ENCODE results near the gene ERCC4.

Gene ERCC4

DNA sequence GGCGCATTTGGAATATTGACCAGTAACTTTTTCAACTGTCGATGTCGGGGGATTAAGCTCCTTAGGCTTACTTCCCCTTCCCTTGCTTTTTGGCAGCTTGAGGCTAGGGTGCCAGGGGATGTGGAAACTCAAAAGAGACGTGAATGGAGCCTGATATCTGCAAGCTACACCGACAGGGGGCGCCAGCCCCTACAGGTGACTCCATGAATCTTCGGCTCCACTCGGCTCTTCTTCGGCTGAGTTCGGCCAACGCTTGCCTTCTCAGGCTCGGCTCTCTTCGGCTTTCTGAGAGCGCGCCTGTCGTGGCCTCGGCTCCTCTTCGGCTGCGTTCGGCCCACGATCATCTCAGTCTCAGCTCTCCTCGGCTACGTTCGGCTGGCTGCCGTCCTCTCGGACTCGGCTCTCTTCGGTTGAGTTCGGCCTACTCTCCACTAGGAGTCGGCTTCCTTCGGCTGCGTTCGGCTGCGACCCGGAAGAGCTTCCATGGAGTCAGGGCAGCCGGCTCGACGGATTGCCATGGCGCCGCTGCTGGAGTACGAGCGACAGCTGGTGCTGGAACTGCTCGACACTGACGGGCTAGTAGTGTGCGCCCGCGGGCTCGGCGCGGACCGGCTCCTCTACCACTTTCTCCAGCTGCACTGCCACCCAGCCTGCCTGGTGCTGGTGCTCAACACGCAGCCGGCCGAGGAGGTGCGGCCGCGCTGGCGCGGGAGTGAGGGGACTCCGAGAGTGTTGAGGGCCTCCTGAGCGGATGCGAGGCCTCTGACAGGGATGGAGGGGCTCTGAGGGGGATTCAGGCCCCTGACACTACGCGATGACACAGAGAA lies at the start of gene ERCC4 (continued):
- TF ChIP-seq MZF1 (tag by site-specific recombination; IDR thresholded peaks at IDR 0.05; ENCODE audit: borderline replicate concordance) (no peak), ZNF302 (tag by site-specific recombination; IDR thresholded peaks at IDR 0.05; ENCODE audit: low read depth) (no peak), ZNF777 (tag by site-specific recombination; IDR thresholded peaks at IDR 0.05; ENCODE audit: borderline replicate concordance) (peak; percentile 88; the same call in 1 of the 2 replicates), ZBTB1 (tag by site-specific recombination; IDR thresholded peaks at IDR 0.05) (no peak), ZNF670 (tag by site-specific recombination; IDR thresholded peaks at IDR 0.05; ENCODE audit: low read depth) (no peak), ZBTB48 (tag by site-specific recombination; IDR thresholded peaks at IDR 0.05) (peak; percentile 84), ZNF791 (tag by site-specific recombination; IDR thresholded peaks at IDR 0.05) (no peak), ZNF660 (tag by site-specific recombination; IDR thresholded peaks at IDR 0.05) (peak; percentile 36), ZNF335 (tag by site-specific recombination; conservative IDR thresholded peaks at IDR 0.05) (peak; percentile 89), SALL2 (tag by site-specific recombination; IDR thresholded peaks at IDR 0.05; ENCODE audit: borderline replicate concordance) (no peak)
- TF ChIP-seq, protein P1, sequence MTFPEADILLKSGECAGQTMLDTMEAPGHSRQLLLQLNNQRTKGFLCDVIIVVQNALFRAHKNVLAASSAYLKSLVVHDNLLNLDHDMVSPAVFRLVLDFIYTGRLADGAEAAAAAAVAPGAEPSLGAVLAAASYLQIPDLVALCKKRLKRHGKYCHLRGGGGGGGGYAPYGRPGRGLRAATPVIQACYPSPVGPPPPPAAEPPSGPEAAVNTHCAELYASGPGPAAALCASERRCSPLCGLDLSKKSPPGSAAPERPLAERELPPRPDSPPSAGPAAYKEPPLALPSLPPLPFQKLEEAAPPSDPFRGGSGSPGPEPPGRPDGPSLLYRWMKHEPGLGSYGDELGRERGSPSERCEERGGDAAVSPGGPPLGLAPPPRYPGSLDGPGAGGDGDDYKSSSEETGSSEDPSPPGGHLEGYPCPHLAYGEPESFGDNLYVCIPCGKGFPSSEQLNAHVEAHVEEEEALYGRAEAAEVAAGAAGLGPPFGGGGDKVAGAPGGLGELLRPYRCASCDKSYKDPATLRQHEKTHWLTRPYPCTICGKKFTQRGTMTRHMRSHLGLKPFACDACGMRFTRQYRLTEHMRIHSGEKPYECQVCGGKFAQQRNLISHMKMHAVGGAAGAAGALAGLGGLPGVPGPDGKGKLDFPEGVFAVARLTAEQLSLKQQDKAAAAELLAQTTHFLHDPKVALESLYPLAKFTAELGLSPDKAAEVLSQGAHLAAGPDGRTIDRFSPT (tag by site-specific recombination; IDR thresholded peaks at IDR 0.05): no peak
- TF ChIP-seq, protein P2, sequence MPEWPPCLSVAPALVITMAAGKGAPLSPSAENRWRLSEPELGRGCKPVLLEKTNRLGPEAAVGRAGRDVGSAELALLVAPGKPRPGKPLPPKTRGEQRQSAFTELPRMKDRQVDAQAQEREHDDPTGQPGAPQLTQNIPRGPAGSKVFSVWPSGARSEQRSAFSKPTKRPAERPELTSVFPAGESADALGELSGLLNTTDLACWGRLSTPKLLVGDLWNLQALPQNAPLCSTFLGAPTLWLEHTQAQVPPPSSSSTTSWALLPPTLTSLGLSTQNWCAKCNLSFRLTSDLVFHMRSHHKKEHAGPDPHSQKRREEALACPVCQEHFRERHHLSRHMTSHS (tag by site-specific recombination; IDR thresholded peaks at IDR 0.05): no peak

DNA sequence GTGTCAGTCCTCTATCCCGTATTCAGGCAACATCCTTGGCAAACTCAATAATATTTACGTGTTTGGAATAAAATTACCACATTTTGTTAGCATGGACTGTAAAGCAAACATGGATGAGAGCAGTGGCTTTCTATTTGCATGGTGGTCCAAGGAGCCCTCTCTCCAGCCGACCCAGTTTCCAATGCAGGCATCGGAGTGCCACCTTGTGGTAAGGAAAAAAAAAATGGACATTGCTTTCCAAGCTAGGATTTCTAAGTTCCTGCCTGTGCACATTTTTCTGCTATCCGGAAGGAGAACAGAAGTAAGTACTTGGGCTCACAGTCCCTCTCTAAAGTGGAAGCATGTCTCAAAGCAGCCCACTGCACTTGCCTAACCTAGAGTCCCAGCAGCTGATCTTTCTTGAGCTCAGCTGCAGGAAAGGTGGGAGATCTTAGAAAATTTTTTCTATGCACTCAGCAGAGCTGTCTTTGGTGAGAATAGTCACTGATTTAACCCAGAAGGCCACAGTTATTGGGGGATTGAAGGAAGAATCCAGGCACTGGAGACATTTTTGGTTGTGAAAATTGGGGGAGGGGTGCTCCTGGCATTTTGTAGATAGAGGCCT lies 46.0 kb upstream of the ERCC4 start:
- H3K36me3 ChIP-seq (ENCODE audit: control insufficient read depth in 2 of 2, insufficient read depth in 1 of 2, low read length in 2 of 2): no peaks in the 10 kb centered on the region
- H3K4me3 ChIP-seq (ENCODE audit: low read depth, low read length): no peak overlapping the region
- H3K27ac ChIP-seq (ENCODE audit: extremely low read depth, low read depth, low read length): no peak overlapping the region
- no peaks in the 10 kb centered on the region for H3K9me3 ChIP-seq (ENCODE audit: control insufficient read depth, insufficient read depth, low read depth, low read length)
- H3K4me1 ChIP-seq (ENCODE audit: control insufficient read depth, insufficient read depth, low read length): no peaks in the 10 kb centered on the region
- POLR2A ChIA-PET: no interaction called here
- CTCF ChIA-PET: interaction anchor here (0.6 to 2.5 kb wide), 17 partner anchors 8 to 1328 kb away, joined by 3 to 15 read pairs (median 3); no protein-coding TSS in a partner anchor
- TF ChIP-seq ZNF747 (tag by site-specific recombination; IDR thresholded peaks at IDR 0.05) (no peak), GLI4 (tag by site-specific recombination; IDR thresholded peaks at IDR 0.05) (no peak), YY1 (tag by site-specific recombination; IDR thresholded peaks at IDR 0.05) (0 out of 2 replicates have a peak, but pooled peaks have one; percentile 21), ZNF768 (tag by site-specific recombination; IDR thresholded peaks at IDR 0.05) (no peak), ZNF654 (tag by site-specific recombination; IDR thresholded peaks at IDR 0.05; ENCODE audit: low read depth) (peak; percentile 64)
- TF ChIP-seq, protein P3, sequence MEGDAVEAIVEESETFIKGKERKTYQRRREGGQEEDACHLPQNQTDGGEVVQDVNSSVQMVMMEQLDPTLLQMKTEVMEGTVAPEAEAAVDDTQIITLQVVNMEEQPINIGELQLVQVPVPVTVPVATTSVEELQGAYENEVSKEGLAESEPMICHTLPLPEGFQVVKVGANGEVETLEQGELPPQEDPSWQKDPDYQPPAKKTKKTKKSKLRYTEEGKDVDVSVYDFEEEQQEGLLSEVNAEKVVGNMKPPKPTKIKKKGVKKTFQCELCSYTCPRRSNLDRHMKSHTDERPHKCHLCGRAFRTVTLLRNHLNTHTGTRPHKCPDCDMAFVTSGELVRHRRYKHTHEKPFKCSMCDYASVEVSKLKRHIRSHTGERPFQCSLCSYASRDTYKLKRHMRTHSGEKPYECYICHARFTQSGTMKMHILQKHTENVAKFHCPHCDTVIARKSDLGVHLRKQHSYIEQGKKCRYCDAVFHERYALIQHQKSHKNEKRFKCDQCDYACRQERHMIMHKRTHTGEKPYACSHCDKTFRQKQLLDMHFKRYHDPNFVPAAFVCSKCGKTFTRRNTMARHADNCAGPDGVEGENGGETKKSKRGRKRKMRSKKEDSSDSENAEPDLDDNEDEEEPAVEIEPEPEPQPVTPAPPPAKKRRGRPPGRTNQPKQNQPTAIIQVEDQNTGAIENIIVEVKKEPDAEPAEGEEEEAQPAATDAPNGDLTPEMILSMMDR (tag by site-specific recombination; IDR thresholded peaks at IDR 0.05): peak; percentile 42; the same call in 1 of the 2 replicates
- TF ChIP-seq, protein P4, sequence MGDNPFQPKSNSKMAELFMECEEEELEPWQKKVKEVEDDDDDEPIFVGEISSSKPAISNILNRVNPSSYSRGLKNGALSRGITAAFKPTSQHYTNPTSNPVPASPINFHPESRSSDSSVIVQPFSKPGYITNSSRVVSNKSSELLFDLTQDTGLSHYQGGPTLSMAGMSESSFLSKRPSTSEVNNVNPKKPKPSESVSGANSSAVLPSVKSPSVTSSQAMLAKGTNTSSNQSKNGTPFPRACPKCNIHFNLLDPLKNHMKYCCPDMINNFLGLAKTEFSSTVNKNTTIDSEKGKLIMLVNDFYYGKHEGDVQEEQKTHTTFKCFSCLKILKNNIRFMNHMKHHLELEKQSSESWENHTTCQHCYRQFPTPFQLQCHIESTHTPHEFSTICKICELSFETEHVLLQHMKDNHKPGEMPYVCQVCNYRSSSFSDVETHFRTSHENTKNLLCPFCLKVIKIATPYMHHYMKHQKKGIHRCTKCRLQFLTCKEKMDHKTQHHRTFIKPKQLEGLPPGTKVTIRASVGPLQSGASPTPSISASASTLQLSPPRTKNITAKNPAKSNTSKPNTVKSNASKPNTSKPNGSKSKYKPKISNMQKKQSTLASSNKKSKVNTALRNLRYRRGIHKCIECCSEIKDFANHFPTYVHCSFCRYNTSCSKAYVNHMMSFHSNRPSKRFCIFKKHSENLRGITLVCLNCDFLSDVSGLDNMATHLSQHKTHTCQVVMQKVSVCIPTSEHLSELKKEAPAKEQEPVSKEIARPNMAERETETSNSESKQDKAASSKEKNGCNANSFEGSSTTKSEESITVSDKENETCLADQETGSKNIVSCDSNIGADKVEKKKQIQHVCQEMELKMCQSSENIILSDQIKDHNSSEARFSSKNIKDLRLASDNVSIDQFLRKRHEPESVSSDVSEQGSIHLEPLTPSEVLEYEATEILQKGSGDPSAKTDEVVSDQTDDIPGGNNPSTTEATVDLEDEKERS (tag by site-specific recombination; IDR thresholded peaks at IDR 0.05): no peak
